Neuronal stem cell (in vitro differentiated cells): ENCODE measurements around the gene SLC39A6.

Source experiments
- DNase-seq: peaks from one replicate; pipeline ENCODE4 v3.0.0-alpha.2; 2013; ENCODE audit warnings: low spot score
- H2AFZ ChIP-seq: one replicate; pipeline ENCODE4 v1.6.1; 2013; ENCODE audit warnings: mild to moderate bottlenecking, low read length, inconsistent platforms
- H2AK5ac ChIP-seq: 2 replicates; pipeline ENCODE4 v1.6.1; 2013; ENCODE audit warnings: low read depth, mild to moderate bottlenecking, inconsistent platforms, low read length, moderate library complexity, mixed read lengths
- H2BK120ac ChIP-seq: 2 replicates; pipeline ENCODE4 v1.6.1; 2013; ENCODE audit warnings: low read depth, mild to moderate bottlenecking, inconsistent platforms, low read length, moderate library complexity, mixed read lengths
- H2BK12ac ChIP-seq: one replicate; pipeline ENCODE4 v1.6.1; 2013; ENCODE audit warnings: low read length, inconsistent platforms
- H2BK15ac ChIP-seq: 2 replicates; pipeline ENCODE4 v1.6.1; 2013; ENCODE audit warnings: mild to moderate bottlenecking, low read length, inconsistent platforms, mixed read lengths
- H2BK5ac ChIP-seq: one replicate; pipeline ENCODE4 v1.6.1; 2013; ENCODE audit warnings: inconsistent platforms, mild to moderate bottlenecking, low read length, moderate library complexity
- H3K14ac ChIP-seq: one replicate; pipeline ENCODE4 v1.6.1; 2013; ENCODE audit warnings: low read length, inconsistent platforms
- H3K18ac ChIP-seq: 2 replicates; pipeline ENCODE4 v1.6.1; 2013; ENCODE audit warnings: low read length, inconsistent platforms
- H3K23ac ChIP-seq: 2 replicates; pipeline ENCODE4 v1.6.1; 2013; ENCODE audit warnings: low read depth, mild to moderate bottlenecking, mixed read lengths, low read length, inconsistent platforms; ENCODE audit not compliant: poor library complexity
- H3K27ac ChIP-seq: replicated peaks from 3 replicates; pipeline ENCODE4 v1.5.1; 2013; ENCODE audit warnings: low read length, inconsistent platforms
- H3K27me3 ChIP-seq, 3 experiments: 2 replicates each; pipeline ENCODE4 v1.6.1; 2013; ENCODE audit warnings: low read length in 3 of 3, mild to moderate bottlenecking in 2 of 3, inconsistent platforms in 1 of 3, low read depth in 1 of 3, mixed read lengths in 1 of 3, moderate library complexity in 1 of 3; ENCODE audit not compliant: control insufficient read depth in 3 of 3, insufficient read depth in 3 of 3
- H3K36me3 ChIP-seq, 2 donors: replicated peaks in 1 of 2; 2 replicates each; pipeline ENCODE4 v1.6.1; 2013; ENCODE audit warnings: low read length in 2 of 2; ENCODE audit not compliant: control insufficient read depth in 2 of 2, insufficient read depth in 2 of 2
- H3K4ac ChIP-seq: 2 replicates; pipeline ENCODE4 v1.6.1; 2013; ENCODE audit warnings: inconsistent platforms, mild to moderate bottlenecking, low read length, moderate library complexity
- H3K4me1 ChIP-seq, 2 donors: 1 replicate in 1 of 2; 2 replicates in 1 of 2; pipeline ENCODE4 v1.6.1; 2013; ENCODE audit warnings: low read length in 2 of 2, low read depth in 1 of 2; ENCODE audit not compliant: control insufficient read depth in 2 of 2, insufficient read depth in 1 of 2
- H3K4me2 ChIP-seq: one replicate; pipeline ENCODE4 v1.6.1; 2013; ENCODE audit warnings: mild to moderate bottlenecking, low read length, inconsistent platforms; ENCODE audit not compliant: insufficient read depth, poor library complexity, severe bottlenecking
- H3K4me3 ChIP-seq, 2 donors: 2 replicates each; pipeline ENCODE4 v1.5.1; 2013; ENCODE audit warnings: low read length in 2 of 2, mild to moderate bottlenecking in 2 of 2, inconsistent platforms in 1 of 2, moderate library complexity in 1 of 2
- H3K79me1 ChIP-seq: one replicate; pipeline ENCODE4 v1.6.1; 2013; ENCODE audit warnings: low read depth, mild to moderate bottlenecking, inconsistent platforms, low read length, moderate library complexity
- H3K9ac ChIP-seq: one replicate; pipeline ENCODE4 v1.6.1; 2013; ENCODE audit warnings: mild to moderate bottlenecking, low read depth, low read length, inconsistent platforms; ENCODE audit not compliant: poor library complexity
- H3K9me3 ChIP-seq, 2 donors: replicated peaks in 1 of 2; 2 replicates each; pipeline versions ENCODE3 to v1.6.1; 2013; ENCODE audit warnings: low read length in 2 of 2, mild to moderate bottlenecking in 2 of 2, inconsistent platforms in 1 of 2, low read depth in 1 of 2, mixed read lengths in 1 of 2, moderate library complexity in 1 of 2; ENCODE audit not compliant: control insufficient read depth in 2 of 2, insufficient read depth in 1 of 2
- H4K8ac ChIP-seq: one replicate; pipeline ENCODE4 v1.6.1; 2013; ENCODE audit warnings: low read depth, mild to moderate bottlenecking, inconsistent platforms, low read length, moderate library complexity
- H4K91ac ChIP-seq: one replicate; pipeline ENCODE4 v1.6.1; 2013; ENCODE audit warnings: low read length, low read depth, mild to moderate bottlenecking, inconsistent platforms; ENCODE audit not compliant: poor library complexity
- WGBS, 2 donors: extraction: QIAGEN DNeasy Blood & Tissue Kit; methylation state at CpG; one replicate each; pipeline ENCODE4 v1.1.7; 2013; ENCODE audit warnings: missing lambda C conversion rate in 2 of 2, mixed read lengths in 1 of 2; ENCODE audit not compliant: insufficient read length in 2 of 2, insufficient replicate concordance in 1 of 2; ENCODE audit errors: extremely low coverage in 2 of 2; 5-methylcytosine and 5-hydroxymethylcytosine counted together

Gene SLC39A6

DNA sequence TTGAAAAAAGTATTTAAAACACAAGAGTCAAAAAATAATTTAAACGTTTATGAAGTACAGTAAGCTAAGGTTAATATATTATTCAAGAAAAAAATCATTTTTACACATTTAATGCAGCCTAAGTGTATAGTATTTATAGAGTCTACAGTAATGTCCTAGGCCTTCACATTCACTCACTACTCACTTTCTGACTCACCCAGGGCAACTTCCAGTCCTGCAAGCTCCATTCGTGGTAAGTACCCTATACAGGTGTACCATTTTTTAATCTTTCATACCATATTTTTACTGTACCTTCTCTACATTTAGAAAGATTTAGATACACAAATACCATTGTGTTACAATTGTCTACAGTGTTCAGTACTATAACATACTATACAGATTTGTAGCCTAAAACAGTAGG, 40.9 kb downstream of the SLC39A6 start:
- H2BK120ac ChIP-seq, result no peak overlapping the region
- peaks cover 0 to 3% (median 0%) of the 10 kb centered on the region in 3 experiments for H3K27me3 ChIP-seq
- H2BK15ac ChIP-seq, result no peak overlapping the region
- H4K8ac ChIP-seq, result no peak overlapping the region
- no peak overlapping the region for H2BK12ac ChIP-seq
- no peak overlapping the region for H3K4me2 ChIP-seq
- H3K4me3 ChIP-seq, result no peak overlapping the region
- no peak overlapping the region for H3K23ac ChIP-seq
- no peak overlapping the region for H4K91ac ChIP-seq
- H3K18ac ChIP-seq, result no peak overlapping the region
- H3K4ac ChIP-seq, result no peak overlapping the region
- no peaks in the 10 kb centered on the region for H3K4me1 ChIP-seq
- no peak overlapping the region for H3K27ac ChIP-seq
- no peak overlapping the region for H2AFZ ChIP-seq
- no CpG with 5 or more reads among the region's 2 CpGs for WGBS, 2 donors
- no peak overlapping the region for H2BK5ac ChIP-seq
- H2AK5ac ChIP-seq, result no peak overlapping the region
- DNase-seq, result no peak
- H3K9ac ChIP-seq, result no peak overlapping the region
- H3K9me3 ChIP-seq, result peaks cover 0 to 3% of the 10 kb centered on the region in 2 donors
- H3K36me3 ChIP-seq, result no peaks in the 10 kb centered on the region
- H3K14ac ChIP-seq, result no peak overlapping the region
- H3K79me1 ChIP-seq, result no peaks in the 10 kb centered on the region

DNA sequence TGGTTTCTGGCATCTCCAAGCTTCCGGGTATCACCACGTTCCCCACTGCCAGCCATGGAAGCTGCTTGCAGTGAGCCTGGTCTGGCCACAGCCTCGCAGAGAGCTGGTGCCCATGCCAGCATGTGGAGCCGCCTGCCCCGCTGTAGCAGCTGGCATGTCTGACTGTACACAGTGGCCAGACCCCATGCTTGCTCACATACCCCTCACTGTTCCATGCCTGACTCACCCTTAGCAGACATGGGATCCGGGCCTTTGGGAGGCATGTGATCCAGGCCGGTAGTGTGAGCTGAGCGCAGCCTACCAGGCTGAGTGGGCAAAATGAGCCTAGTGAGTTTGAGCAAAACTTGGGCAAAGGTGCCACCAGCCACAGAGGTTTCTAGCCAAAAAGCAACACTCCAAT, 43.0 kb downstream of the SLC39A6 start:
- no peak for DNase-seq
- H4K8ac ChIP-seq, result no peak overlapping the region
- no peak overlapping the region for H3K4me2 ChIP-seq
- H3K9me3 ChIP-seq, result peaks cover 0 to 3% of the 10 kb centered on the region in 2 donors
- no peak overlapping the region for H4K91ac ChIP-seq
- no peaks in the 10 kb centered on the region for H3K79me1 ChIP-seq
- H3K4ac ChIP-seq, result no peak overlapping the region
- no CpG with 5 or more reads among the region's 8 CpGs for WGBS, 2 donors
- no peak overlapping the region for H3K4me3 ChIP-seq
- peaks cover 0 to 1% (median 0%) of the 10 kb centered on the region in 3 experiments for H3K27me3 ChIP-seq
- no peak overlapping the region for H2AFZ ChIP-seq
- H2BK15ac ChIP-seq, result no peak overlapping the region
- no peak overlapping the region for H2BK120ac ChIP-seq
- H2BK5ac ChIP-seq, result no peak overlapping the region
- H2BK12ac ChIP-seq, result no peak overlapping the region
- no peak overlapping the region for H3K27ac ChIP-seq
- H3K23ac ChIP-seq, result peak overlapping the region; percentile 46
- no peaks in the 10 kb centered on the region for H3K36me3 ChIP-seq
- H3K18ac ChIP-seq, result peak overlapping the region; percentile 28
- no peaks in the 10 kb centered on the region for H3K4me1 ChIP-seq
- H3K9ac ChIP-seq, result no peak overlapping the region
- H3K14ac ChIP-seq, result no peak overlapping the region
- H2AK5ac ChIP-seq, result peak overlapping the region; percentile 23

DNA sequence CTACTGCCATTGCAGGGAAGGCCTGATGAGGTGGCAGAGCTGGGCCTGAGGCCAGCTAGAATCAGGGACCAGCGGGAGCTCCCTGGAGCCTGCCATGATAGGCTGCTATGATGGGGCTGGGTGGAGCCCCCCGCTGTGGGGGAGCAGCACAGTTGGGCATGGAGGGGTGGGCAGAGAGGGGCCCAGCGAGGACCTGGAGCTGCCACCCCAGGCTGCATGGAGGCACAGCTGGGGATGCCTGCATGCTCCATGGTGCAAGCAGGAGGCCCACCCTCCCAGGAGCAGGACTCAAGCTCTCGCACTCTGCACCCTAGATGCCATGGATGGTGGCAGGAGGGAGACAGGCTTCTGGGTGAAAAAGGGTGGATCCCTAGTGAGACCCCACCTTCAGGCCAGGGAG, 43.9 kb downstream of the SLC39A6 start:
- Histone ChIP-seq H4K8ac (no peak overlapping the region), H3K4me2 (no peak overlapping the region), H3K9me3 (peaks cover under 1 to 3% of the 10 kb centered on the region in 2 donors), H2BK12ac (no peak overlapping the region), H3K9ac (no peak overlapping the region), H2AFZ (no peak overlapping the region), H2BK5ac (no peak overlapping the region), H3K4me3 (no peak overlapping the region), H2AK5ac (no peak overlapping the region), H2BK15ac (peak overlapping the region; percentile 27), H3K79me1 (no peaks in the 10 kb centered on the region), H3K36me3 (no peaks in the 10 kb centered on the region), H3K23ac (peak overlapping the region; percentile 31), H4K91ac (no peak overlapping the region), H3K18ac (no peak overlapping the region), H3K27me3 (no peaks in the 10 kb centered on the region), H3K4me1 (no peaks in the 10 kb centered on the region), H2BK120ac (no peak overlapping the region), H3K14ac (no peak overlapping the region), H3K4ac (no peak overlapping the region), H3K27ac (no peak overlapping the region)
- no peak for DNase-seq
- WGBS, 2 donors, result no CpG with 5 or more reads among the region's 4 CpGs

DNA sequence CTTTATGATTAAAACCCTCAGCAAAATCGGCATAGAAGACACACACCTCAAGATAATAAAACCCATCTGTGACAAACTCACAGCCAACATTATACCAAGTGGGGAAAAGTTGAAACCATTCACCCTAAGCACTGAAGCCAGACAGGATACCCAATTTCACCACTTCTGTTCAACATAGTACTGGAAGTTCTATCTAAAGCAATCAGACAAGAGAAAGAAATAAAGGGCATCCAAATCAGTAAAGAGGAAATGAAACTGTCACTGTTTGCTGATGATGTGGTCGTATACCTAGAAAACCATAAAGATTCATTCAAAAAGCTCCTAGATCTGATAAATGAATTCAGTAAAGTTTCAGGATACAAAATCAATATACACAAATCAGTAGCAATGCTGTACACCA, 45.4 kb downstream of the SLC39A6 start:
- no peak overlapping the region for H2BK15ac ChIP-seq
- no peaks in the 10 kb centered on the region for H3K4me1 ChIP-seq
- no peaks in the 10 kb centered on the region for H3K79me1 ChIP-seq
- no peaks in the 10 kb centered on the region for H3K36me3 ChIP-seq
- H3K9me3 ChIP-seq, result peaks cover 3 to 7% of the 10 kb centered on the region in 2 donors
- H4K91ac ChIP-seq, result no peak overlapping the region
- no peak overlapping the region for H3K4me2 ChIP-seq
- H2BK12ac ChIP-seq, result no peak overlapping the region
- H2BK120ac ChIP-seq, result no peak overlapping the region
- H3K9ac ChIP-seq, result no peak overlapping the region
- H3K14ac ChIP-seq, result no peak overlapping the region
- H3K23ac ChIP-seq, result no peak overlapping the region
- H3K4ac ChIP-seq, result no peak overlapping the region
- H3K27me3 ChIP-seq, result no peaks in the 10 kb centered on the region
- H2AFZ ChIP-seq, result no peak overlapping the region
- H3K18ac ChIP-seq, result no peak overlapping the region
- no peak overlapping the region for H3K27ac ChIP-seq
- WGBS, 2 donors, result no CpG with 5 or more reads among the region's 2 CpGs
- no peak overlapping the region for H2AK5ac ChIP-seq
- H4K8ac ChIP-seq, result no peak overlapping the region
- no peak for DNase-seq
- H2BK5ac ChIP-seq, result no peak overlapping the region
- no peak overlapping the region for H3K4me3 ChIP-seq
